ENCODE data around the gene RMP24.

DNA sequence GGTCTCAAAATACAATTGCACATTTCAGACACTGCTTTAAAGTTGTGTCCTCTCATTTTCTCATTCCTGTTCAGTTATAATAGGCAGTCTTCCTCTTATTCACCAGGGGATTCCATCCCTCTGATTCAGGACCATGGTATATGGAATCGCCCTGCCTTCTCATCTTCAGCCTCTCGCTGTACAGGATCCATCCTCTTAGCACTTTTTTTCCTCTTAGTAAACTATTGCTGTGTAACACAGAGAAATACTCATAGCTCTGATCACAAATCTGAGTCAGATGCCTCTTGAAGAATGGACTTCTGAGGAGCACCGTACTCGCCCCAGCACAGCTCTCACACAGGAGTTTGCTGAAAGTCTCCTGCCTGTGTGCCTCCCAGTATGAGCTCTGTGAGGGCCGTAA lies 11.3 kb downstream of the RMP24 start:
- TF ChIP-seq, protein P1, sequence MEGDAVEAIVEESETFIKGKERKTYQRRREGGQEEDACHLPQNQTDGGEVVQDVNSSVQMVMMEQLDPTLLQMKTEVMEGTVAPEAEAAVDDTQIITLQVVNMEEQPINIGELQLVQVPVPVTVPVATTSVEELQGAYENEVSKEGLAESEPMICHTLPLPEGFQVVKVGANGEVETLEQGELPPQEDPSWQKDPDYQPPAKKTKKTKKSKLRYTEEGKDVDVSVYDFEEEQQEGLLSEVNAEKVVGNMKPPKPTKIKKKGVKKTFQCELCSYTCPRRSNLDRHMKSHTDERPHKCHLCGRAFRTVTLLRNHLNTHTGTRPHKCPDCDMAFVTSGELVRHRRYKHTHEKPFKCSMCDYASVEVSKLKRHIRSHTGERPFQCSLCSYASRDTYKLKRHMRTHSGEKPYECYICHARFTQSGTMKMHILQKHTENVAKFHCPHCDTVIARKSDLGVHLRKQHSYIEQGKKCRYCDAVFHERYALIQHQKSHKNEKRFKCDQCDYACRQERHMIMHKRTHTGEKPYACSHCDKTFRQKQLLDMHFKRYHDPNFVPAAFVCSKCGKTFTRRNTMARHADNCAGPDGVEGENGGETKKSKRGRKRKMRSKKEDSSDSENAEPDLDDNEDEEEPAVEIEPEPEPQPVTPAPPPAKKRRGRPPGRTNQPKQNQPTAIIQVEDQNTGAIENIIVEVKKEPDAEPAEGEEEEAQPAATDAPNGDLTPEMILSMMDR (conservative IDR thresholded peaks at IDR 0.05; ENCODE audit: low read length), result no peak
- no peak for TF ChIP-seq EZH2phosphoT487 (IDR thresholded peaks at IDR 0.05; ENCODE audit: borderline replicate concordance)

Data from Loucy (cell line).